SK-N-SH (cell line): ENCODE results near the gene SAMM50. TPM values are rescaled to one million over a fixed set of nuclear protein-coding genes. Genes with fewer than 3 reads are reported as not detected.

Experiments used
- CTCF ChIA-PET: fragments of 300-600, 350-600 bp; formaldehyde crosslinking; extraction: SDS; loops from one replicate; lab custom pipeline; 2021; lab: Yijun Ruan, JAX
- POLR2A ChIA-PET: fragments of 350-600 bp; sonication (Branson Sonifier 250); formaldehyde crosslinking; extraction: SDS; loops from one replicate; lab custom pipeline; 2020; ENCODE audit warnings: antibody characterized with exemption, inconsistent platforms; lab: Yijun Ruan, JAX
- DNase-seq: peaks from one replicate; pipeline ENCODE4 v3.0.0; 2012
- H2AFZ ChIP-seq: fragments of 200-600 bp; sonication (generic); 2 replicates; pipeline ENCODE4 v1.8.1; 2016; ENCODE audit warnings: antibody characterized with exemption, mild to moderate bottlenecking, low read depth
- H3F3A ChIP-seq: fragments of 200-600 bp; sonication (generic); replicated peaks from 2 replicates; pipeline ENCODE3; 2016; ENCODE audit warnings: antibody characterized with exemption, mild to moderate bottlenecking; ENCODE audit not compliant: insufficient read depth
- H3K27ac ChIP-seq, 2 experiments: fragments of 200-500 bp in 1 of 2; fragments of 200-600 bp in 1 of 2; sonication (Bioruptor generic) in 1 of 2; sonication (generic), shearing (Covaris generic) in 1 of 2; 2 replicates each; pipeline versions ENCODE4 v1.5.1 to v1.6.1; 2014 to 2016; ENCODE audit warnings: low read depth in 2 of 2, inconsistent platforms in 1 of 2, low read length in 1 of 2, mild to moderate bottlenecking in 1 of 2, mixed read lengths in 1 of 2
- H3K27me3 ChIP-seq: fragments of 200-600 bp; sonication (generic), shearing (Covaris generic); 2 replicates; pipeline ENCODE4 v1.6.1; 2016; ENCODE audit warnings: mixed run types; ENCODE audit not compliant: insufficient read depth
- H3K36me3 ChIP-seq, 2 experiments: fragments of 200-500 bp in 1 of 2; fragments of 200-600 bp in 1 of 2; sonication (Bioruptor generic) in 1 of 2; sonication (generic) in 1 of 2; replicated peaks in 1 of 2; 2 replicates each; pipeline versions ENCODE3 to v1.5.1; 2014 to 2016; ENCODE audit warnings: low read length in 1 of 2, mild to moderate bottlenecking in 1 of 2; ENCODE audit not compliant: insufficient read depth in 2 of 2, control insufficient read depth in 1 of 2
- H3K4me1 ChIP-seq, 2 experiments: fragments of 200-500 bp in 1 of 2; fragments of 200-600 bp in 1 of 2; sonication (Bioruptor generic) in 1 of 2; sonication (generic), shearing (Covaris generic) in 1 of 2; 2 replicates each; pipeline versions ENCODE4 v1.5.1 to v1.6.1; 2014 to 2016; ENCODE audit warnings: low read depth in 1 of 2, low read length in 1 of 2, mixed run types in 1 of 2; ENCODE audit not compliant: insufficient read depth in 2 of 2, control insufficient read depth in 1 of 2
- H3K4me2 ChIP-seq: fragments of 200-600 bp; sonication (generic), shearing (Covaris generic); 2 replicates; pipeline ENCODE4 v1.6.1; 2017; ENCODE audit warnings: mixed run types
- H3K4me3 ChIP-seq, 2 experiments: fragments of 200-500 bp in 1 of 2; fragments of 200-600 bp in 1 of 2; sonication (Bioruptor generic) in 1 of 2; sonication (generic), shearing (Covaris generic) in 1 of 2; 2 replicates each; pipeline versions ENCODE4 v1.5.1 to v1.8.1; 2014 to 2016; ENCODE audit warnings: low read depth in 2 of 2, inconsistent platforms in 1 of 2, low read length in 1 of 2, mild to moderate bottlenecking in 1 of 2, mixed read lengths in 1 of 2, moderate library complexity in 1 of 2
- H3K79me2 ChIP-seq: fragments of 200-600 bp; sonication (generic); 2 replicates; pipeline ENCODE4 v1.8.1; 2017; ENCODE audit warnings: mild to moderate bottlenecking; ENCODE audit not compliant: insufficient read depth
- H3K9ac ChIP-seq: fragments of 200-600 bp; sonication (generic); 2 replicates; pipeline ENCODE4 v1.6.1; 2017; ENCODE audit warnings: mixed run types
- H3K9me2 ChIP-seq: fragments of 200-600 bp; sonication (generic); 2 replicates; pipeline ENCODE4 v1.6.1; 2017; ENCODE audit warnings: mixed run types
- H3K9me3 ChIP-seq: fragments of 200-600 bp; sonication (generic); 2 replicates; pipeline ENCODE4 v1.6.1; 2017; ENCODE audit warnings: mixed run types, mild to moderate bottlenecking, moderate library complexity
- H4K20me1 ChIP-seq: fragments of 200-600 bp; sonication (generic); 2 replicates; pipeline ENCODE4 v1.6.1; 2017; ENCODE audit warnings: mild to moderate bottlenecking, mixed run types; ENCODE audit not compliant: insufficient read depth
- CHD2 ChIP-seq: fragments of 150-350 bp; IDR thresholded peaks from 2 replicates; pipeline ENCODE4 v1.6.1; 2018; ENCODE audit warnings: low read length; ENCODE audit not compliant: partially characterized antibody
- FOXJ3 ChIP-seq: sonication (generic); formaldehyde crosslinking; IDR thresholded peaks from 2 replicates; pipeline ENCODE4 v1.5.1; 2020; ENCODE audit warnings: mild to moderate bottlenecking, missing genetic modification reagents
- GABPA ChIP-seq: IDR thresholded peaks from 2 replicates; pipeline ENCODE4 v1.4.0; 2012; ENCODE audit warnings: low read depth, mild to moderate bottlenecking
- GATA2 ChIP-seq: sonication (generic); formaldehyde crosslinking; IDR thresholded peaks from 2 replicates; pipeline ENCODE4 v1.5.0; 2020; ENCODE audit warnings: mild to moderate bottlenecking, missing genetic modification reagents
- JUND ChIP-seq: IDR thresholded peaks from 2 replicates; pipeline ENCODE4 v1.4.0; 2012
- MEF2A ChIP-seq: IDR thresholded peaks from 2 replicates; pipeline ENCODE4 v1.4.0; 2012; ENCODE audit warnings: low read depth, borderline replicate concordance
- MXI1 ChIP-seq: IDR thresholded peaks from 2 replicates; pipeline ENCODE4 v1.6.1; 2012; ENCODE audit warnings: mild to moderate bottlenecking, low read depth, low read length, improper control_type of control experiment
- NFIC ChIP-seq: IDR thresholded peaks from 2 replicates; pipeline ENCODE4 v1.4.0; 2012; ENCODE audit warnings: borderline replicate concordance
- POLR2AphosphoS5 ChIP-seq: IDR thresholded peaks from 2 replicates; pipeline ENCODE4 v1.6.1; 2012; ENCODE audit warnings: low read depth, low read length
- RCOR1 ChIP-seq: fragments of 150-350 bp; IDR thresholded peaks from 2 replicates; pipeline ENCODE4 v1.6.1; 2017; ENCODE audit warnings: antibody characterized with exemption, low read length
- RXRA ChIP-seq: IDR thresholded peaks from 2 replicates; pipeline ENCODE4 v1.4.0; 2012; ENCODE audit warnings: low read depth, mild to moderate bottlenecking, borderline replicate concordance
- SIN3A ChIP-seq: IDR thresholded peaks from 2 replicates; pipeline ENCODE4 v1.6.1; 2012; ENCODE audit warnings: low read depth, mild to moderate bottlenecking, low read length, moderate library complexity, borderline replicate concordance
- WGBS: methylation state at CpG from one replicate; pipeline ENCODE4 v1.1.6; 2017; ENCODE audit warnings: low lambda C conversion rate; 5-methylcytosine and 5-hydroxymethylcytosine counted together
- polyA plus RNA-seq, 3 experiments: library from polyadenylated mRNA; depleted of rRNA; stranded (reverse); fragments of >200 nt; gene quantifications; 2 replicates each; pipeline ENCODE4 v1.2.3, GENCODE V29; 2012
- TF ChIP-seq, protein P1 (sequence below): IDR thresholded peaks from 2 replicates; pipeline ENCODE4 v1.4.0; 2012; ENCODE audit warnings: low read depth, borderline replicate concordance
- TF ChIP-seq, protein P2 (sequence below): IDR thresholded peaks from 2 replicates; pipeline ENCODE4 v1.4.0; 2012; ENCODE audit warnings: low read depth
- TF ChIP-seq, protein P3 (sequence below): IDR thresholded peaks from 2 replicates; pipeline ENCODE4 v1.6.1; 2012; ENCODE audit warnings: mild to moderate bottlenecking, low read depth, low read length, moderate library complexity
- TF ChIP-seq, protein P4 (sequence below): IDR thresholded peaks from 2 replicates; pipeline ENCODE4; 2012
- TF ChIP-seq, protein P5 (sequence below): fragments of 200-600 bp; sonication (generic); IDR thresholded peaks from 2 replicates; pipeline ENCODE4 v1.6.1; 2017; ENCODE audit warnings: antibody characterized with exemption, mild to moderate bottlenecking, moderate library complexity

Gene SAMM50
- polyA plus RNA-seq, 1 of the 3 experiments (the other 2 are of a cell fraction), result 49.6 TPM

DNA sequence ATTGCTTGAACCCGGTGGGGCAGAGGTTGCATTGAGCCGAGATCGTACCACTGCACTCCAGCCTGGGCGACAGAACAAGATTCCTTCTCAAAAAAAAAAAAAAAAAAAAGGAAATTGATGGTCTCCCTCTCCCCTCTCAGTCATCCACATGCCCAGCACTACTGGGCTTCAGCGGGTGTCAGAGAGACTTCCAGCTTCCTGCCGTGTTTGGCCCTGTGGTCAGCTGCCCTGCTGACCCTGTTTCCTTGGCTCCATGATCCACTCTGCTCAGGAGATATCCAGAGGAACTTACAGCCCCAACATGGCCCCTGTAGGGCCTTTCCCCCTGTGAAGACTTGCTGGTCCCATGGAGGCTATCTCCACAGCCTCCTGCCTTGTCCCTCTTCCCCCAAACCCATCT lies 37.7 kb upstream of the SAMM50 start:
- ChIA-PET CTCF (interaction anchor here (0.7 to 1.5 kb wide), 2 partner anchors 14 to 23 kb away, joined by 3 read pairs; no protein-coding TSS in a partner anchor), POLR2A (no interaction called here)
- Histone ChIP-seq H4K20me1 (no peaks in the 10 kb centered on the region), H3K36me3 (no peaks in the 10 kb centered on the region), H3K9ac (no peak overlapping the region), H3K27ac (no peak overlapping the region), H3K4me1 (peaks cover 12 to 14% of the 10 kb centered on the region in 2 experiments; a peak in 2 of 4 replicates), H3K79me2 (no peaks in the 10 kb centered on the region), H3K4me3 (no peak overlapping the region), H2AFZ (no peak overlapping the region), H3K9me3 (no peaks in the 10 kb centered on the region), H3F3A (no peaks in the 10 kb centered on the region), H3K4me2 (no peak overlapping the region), H3K9me2 (no peaks in the 10 kb centered on the region), H3K27me3 (0 out of 2 replicates have a peak, but pooled peaks cover 1% of the 10 kb centered on the region)
- WGBS, result 78% methylated on average over 6 of the region's 6 CpGs
- no peak for TF ChIP-seq MXI1
- TF ChIP-seq, protein P1, sequence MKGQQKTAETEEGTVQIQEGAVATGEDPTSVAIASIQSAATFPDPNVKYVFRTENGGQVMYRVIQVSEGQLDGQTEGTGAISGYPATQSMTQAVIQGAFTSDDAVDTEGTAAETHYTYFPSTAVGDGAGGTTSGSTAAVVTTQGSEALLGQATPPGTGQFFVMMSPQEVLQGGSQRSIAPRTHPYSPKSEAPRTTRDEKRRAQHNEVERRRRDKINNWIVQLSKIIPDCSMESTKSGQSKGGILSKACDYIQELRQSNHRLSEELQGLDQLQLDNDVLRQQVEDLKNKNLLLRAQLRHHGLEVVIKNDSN, result no peak
- TF ChIP-seq FOXJ3 (CRISPR knock-in tag), result no peak
- no peak for TF ChIP-seq MEF2A
- TF ChIP-seq, protein P2, sequence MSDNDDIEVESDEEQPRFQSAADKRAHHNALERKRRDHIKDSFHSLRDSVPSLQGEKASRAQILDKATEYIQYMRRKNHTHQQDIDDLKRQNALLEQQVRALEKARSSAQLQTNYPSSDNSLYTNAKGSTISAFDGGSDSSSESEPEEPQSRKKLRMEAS, result no peak
- no peak for TF ChIP-seq GATA2 (CRISPR knock-in tag)
- TF ChIP-seq, protein P3, sequence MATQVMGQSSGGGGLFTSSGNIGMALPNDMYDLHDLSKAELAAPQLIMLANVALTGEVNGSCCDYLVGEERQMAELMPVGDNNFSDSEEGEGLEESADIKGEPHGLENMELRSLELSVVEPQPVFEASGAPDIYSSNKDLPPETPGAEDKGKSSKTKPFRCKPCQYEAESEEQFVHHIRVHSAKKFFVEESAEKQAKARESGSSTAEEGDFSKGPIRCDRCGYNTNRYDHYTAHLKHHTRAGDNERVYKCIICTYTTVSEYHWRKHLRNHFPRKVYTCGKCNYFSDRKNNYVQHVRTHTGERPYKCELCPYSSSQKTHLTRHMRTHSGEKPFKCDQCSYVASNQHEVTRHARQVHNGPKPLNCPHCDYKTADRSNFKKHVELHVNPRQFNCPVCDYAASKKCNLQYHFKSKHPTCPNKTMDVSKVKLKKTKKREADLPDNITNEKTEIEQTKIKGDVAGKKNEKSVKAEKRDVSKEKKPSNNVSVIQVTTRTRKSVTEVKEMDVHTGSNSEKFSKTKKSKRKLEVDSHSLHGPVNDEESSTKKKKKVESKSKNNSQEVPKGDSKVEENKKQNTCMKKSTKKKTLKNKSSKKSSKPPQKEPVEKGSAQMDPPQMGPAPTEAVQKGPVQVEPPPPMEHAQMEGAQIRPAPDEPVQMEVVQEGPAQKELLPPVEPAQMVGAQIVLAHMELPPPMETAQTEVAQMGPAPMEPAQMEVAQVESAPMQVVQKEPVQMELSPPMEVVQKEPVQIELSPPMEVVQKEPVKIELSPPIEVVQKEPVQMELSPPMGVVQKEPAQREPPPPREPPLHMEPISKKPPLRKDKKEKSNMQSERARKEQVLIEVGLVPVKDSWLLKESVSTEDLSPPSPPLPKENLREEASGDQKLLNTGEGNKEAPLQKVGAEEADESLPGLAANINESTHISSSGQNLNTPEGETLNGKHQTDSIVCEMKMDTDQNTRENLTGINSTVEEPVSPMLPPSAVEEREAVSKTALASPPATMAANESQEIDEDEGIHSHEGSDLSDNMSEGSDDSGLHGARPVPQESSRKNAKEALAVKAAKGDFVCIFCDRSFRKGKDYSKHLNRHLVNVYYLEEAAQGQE, result no peak
- no peak for TF ChIP-seq CHD2
- TF ChIP-seq, protein P4, sequence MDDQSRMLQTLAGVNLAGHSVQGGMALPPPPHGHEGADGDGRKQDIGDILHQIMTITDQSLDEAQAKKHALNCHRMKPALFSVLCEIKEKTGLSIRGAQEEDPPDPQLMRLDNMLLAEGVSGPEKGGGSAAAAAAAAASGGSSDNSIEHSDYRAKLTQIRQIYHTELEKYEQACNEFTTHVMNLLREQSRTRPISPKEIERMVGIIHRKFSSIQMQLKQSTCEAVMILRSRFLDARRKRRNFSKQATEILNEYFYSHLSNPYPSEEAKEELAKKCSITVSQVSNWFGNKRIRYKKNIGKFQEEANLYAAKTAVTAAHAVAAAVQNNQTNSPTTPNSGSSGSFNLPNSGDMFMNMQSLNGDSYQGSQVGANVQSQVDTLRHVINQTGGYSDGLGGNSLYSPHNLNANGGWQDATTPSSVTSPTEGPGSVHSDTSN, result no peak
- TF ChIP-seq NFIC, result no peak
- TF ChIP-seq, protein P5, sequence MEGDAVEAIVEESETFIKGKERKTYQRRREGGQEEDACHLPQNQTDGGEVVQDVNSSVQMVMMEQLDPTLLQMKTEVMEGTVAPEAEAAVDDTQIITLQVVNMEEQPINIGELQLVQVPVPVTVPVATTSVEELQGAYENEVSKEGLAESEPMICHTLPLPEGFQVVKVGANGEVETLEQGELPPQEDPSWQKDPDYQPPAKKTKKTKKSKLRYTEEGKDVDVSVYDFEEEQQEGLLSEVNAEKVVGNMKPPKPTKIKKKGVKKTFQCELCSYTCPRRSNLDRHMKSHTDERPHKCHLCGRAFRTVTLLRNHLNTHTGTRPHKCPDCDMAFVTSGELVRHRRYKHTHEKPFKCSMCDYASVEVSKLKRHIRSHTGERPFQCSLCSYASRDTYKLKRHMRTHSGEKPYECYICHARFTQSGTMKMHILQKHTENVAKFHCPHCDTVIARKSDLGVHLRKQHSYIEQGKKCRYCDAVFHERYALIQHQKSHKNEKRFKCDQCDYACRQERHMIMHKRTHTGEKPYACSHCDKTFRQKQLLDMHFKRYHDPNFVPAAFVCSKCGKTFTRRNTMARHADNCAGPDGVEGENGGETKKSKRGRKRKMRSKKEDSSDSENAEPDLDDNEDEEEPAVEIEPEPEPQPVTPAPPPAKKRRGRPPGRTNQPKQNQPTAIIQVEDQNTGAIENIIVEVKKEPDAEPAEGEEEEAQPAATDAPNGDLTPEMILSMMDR, result no peak
- no peak for TF ChIP-seq RCOR1
- TF ChIP-seq JUND, result no peak
- TF ChIP-seq GABPA, result no peak
- TF ChIP-seq SIN3A, result no peak
- no peak for TF ChIP-seq RXRA
- TF ChIP-seq POLR2AphosphoS5, result no peak
- DNase-seq, result no peak
